ENCODE measurements around the gene CCL18.

DNA sequence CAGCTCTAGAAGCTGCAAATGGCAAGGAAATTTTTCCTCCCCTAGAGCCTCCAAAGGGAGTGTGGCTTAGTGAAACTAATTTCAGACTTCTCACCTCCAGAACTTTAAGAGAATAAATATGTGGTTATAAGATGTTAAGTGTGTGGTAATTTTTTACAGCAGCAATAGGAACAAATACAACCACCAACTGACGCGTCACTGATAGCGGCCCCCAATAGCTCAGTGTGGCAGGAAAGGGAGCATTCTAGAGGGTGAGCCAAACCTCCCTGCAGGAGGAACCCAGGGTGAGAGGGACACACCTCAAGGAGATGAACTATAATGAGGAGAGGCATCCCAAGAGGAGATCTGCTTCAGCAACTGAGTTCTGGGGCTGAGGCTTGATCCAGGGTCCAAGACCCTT lies 43.6 kb downstream of the CCL18 start:
- TF ChIP-seq ZNF384 (IDR thresholded peaks at IDR 0.05) = no peak
- no peak for TF ChIP-seq FOXK2 (IDR thresholded peaks at IDR 0.05)
- no peak for TF ChIP-seq SUZ12 (IDR thresholded peaks at IDR 0.05)
- no peak for TF ChIP-seq CTBP1 (IDR thresholded peaks at IDR 0.05; ENCODE audit: borderline replicate concordance)
- no peak for TF ChIP-seq L3MBTL2 (conservative IDR thresholded peaks at IDR 0.05)
- TF ChIP-seq NFRKB (IDR thresholded peaks at IDR 0.05) = no peak
- no peak for TF ChIP-seq FOXA1 (IDR thresholded peaks at IDR 0.05)
- no peak for TF ChIP-seq TARDBP (IDR thresholded peaks at IDR 0.05)
- TF ChIP-seq ELF4 (IDR thresholded peaks at IDR 0.05) = no peak
- TF ChIP-seq LEF1 (IDR thresholded peaks at IDR 0.05; ENCODE audit: borderline replicate concordance) = no peak
- no peak for TF ChIP-seq FOXM1 (IDR thresholded peaks at IDR 0.05; ENCODE audit: borderline replicate concordance)
- no peak for TF ChIP-seq BHLHE40 (IDR thresholded peaks at IDR 0.05; ENCODE audit: borderline replicate concordance)
- TF ChIP-seq ARNT (IDR thresholded peaks at IDR 0.05) = no peak
- TF ChIP-seq HDGF (IDR thresholded peaks at IDR 0.05; ENCODE audit: borderline replicate concordance) = no peak

All from HEK293T (cell line).